IMR-90 (cell line): ENCODE measurements around the gene PPM1M.

Experiments used
- BHLHE40 ChIP-seq: fragments of 150-350 bp; IDR thresholded peaks from 2 replicates; pipeline ENCODE4 v1.6.1; 2016; ENCODE audit warnings: mild to moderate bottlenecking, low read depth, low read length
- CEBPB ChIP-seq: IDR thresholded peaks from 2 replicates; pipeline ENCODE4 v1.6.1; 2012; ENCODE audit warnings: low read depth, low read length, improper control_type of control experiment
- CHD1 ChIP-seq: IDR thresholded peaks from 2 replicates; pipeline ENCODE4 v1.6.1; 2012; ENCODE audit warnings: low read depth, low read length, improper control_type of control experiment
- CTCF ChIP-seq: conservative IDR thresholded peaks from 2 replicates; pipeline ENCODE4 v1.5.1; 2012; ENCODE audit warnings: mild to moderate bottlenecking, low read depth, low read length, improper control_type of control experiment
- MAFK ChIP-seq: IDR thresholded peaks from 2 replicates; pipeline ENCODE4 v1.6.1; 2012; ENCODE audit warnings: low read depth, low read length, improper control_type of control experiment
- MXI1 ChIP-seq: IDR thresholded peaks from 2 replicates; pipeline ENCODE4 v1.6.1; 2012; ENCODE audit warnings: low read depth, mild to moderate bottlenecking, low read length, moderate library complexity, borderline replicate concordance
- POLR2A ChIP-seq: IDR thresholded peaks from 2 replicates; pipeline ENCODE4 v1.6.1; 2012; ENCODE audit warnings: mild to moderate bottlenecking, low read depth, low read length
- RAD21 ChIP-seq: IDR thresholded peaks from 2 replicates; pipeline ENCODE4 v1.6.1; 2012; ENCODE audit warnings: low read length, improper control_type of control experiment
- RCOR1 ChIP-seq: IDR thresholded peaks from 2 replicates; pipeline ENCODE4 v1.6.1; 2012; ENCODE audit warnings: mild to moderate bottlenecking, low read length, improper control_type of control experiment; ENCODE audit not compliant: insufficient replicate concordance
- RFX5 ChIP-seq: IDR thresholded peaks from 2 replicates; pipeline ENCODE4 v1.8.0; 2012; ENCODE audit warnings: low read depth, mild to moderate bottlenecking, low read length, moderate library complexity
- SMC3 ChIP-seq: fragments of 150-350 bp; IDR thresholded peaks from 2 replicates; pipeline ENCODE4 v1.6.1; 2016; ENCODE audit warnings: low read depth, mild to moderate bottlenecking, antibody characterized with exemption, low read length, moderate library complexity
- USF2 ChIP-seq: fragments of 150-350 bp; IDR thresholded peaks from 2 replicates; pipeline ENCODE4 v1.6.1; 2017; ENCODE audit warnings: mild to moderate bottlenecking, antibody characterized with exemption, low read length, low read depth

- no peak for TF ChIP-seq CTCF
- no peak for TF ChIP-seq MAFK
- TF ChIP-seq POLR2A, result no peak
- no peak for TF ChIP-seq RAD21
- TF ChIP-seq SMC3, result no peak
- no peak for TF ChIP-seq USF2
- no peak for TF ChIP-seq RFX5
- TF ChIP-seq MXI1, result no peak
- no peak for TF ChIP-seq RCOR1
- no peak for TF ChIP-seq BHLHE40
- TF ChIP-seq CEBPB, result no peak
- no peak for TF ChIP-seq CHD1
These were observed 32.6 kb upstream of the PPM1M start for GRCh38 chr3:52213005-52213404.
